GM23338 (cell line): ENCODE results near the gene MRPS27.

Source experiments
- CREB1 ChIP-seq: fragments of 250-450 bp; sonication (Bioruptor Pico); IDR thresholded peaks from 2 replicates; pipeline ENCODE4 v1.5.0; 2020; ENCODE audit warnings: low read depth, mild to moderate bottlenecking, moderate library complexity
- CTCF ChIP-seq, 2 experiments: fragments of 200-600 bp in 1 of 2; sonication (generic) in 1 of 2; conservative IDR thresholded peaks; 2 replicates each; pipeline versions ENCODE4 v1.5.1 to v1.6.1; 2016 to 2017; ENCODE audit warnings: antibody characterized with exemption in 2 of 2, low read depth in 2 of 2, mild to moderate bottlenecking in 2 of 2, moderate library complexity in 1 of 2
- EZH2 ChIP-seq: fragments of 200-600 bp; sonication (generic); IDR thresholded peaks from one replicate; pipeline ENCODE4 v1.8.0; 2017; ENCODE audit warnings: antibody characterized with exemption, mild to moderate bottlenecking, low read depth; ENCODE audit not compliant: unreplicated experiment
- JUNB ChIP-seq: IDR thresholded peaks from one replicate; pipeline ENCODE4 v1.6.1; 2016; ENCODE audit warnings: antibody characterized with exemption; ENCODE audit not compliant: unreplicated experiment
- POLR2AphosphoS5 ChIP-seq: IDR thresholded peaks from 2 replicates; pipeline ENCODE4 v1.6.1; 2016; ENCODE audit warnings: antibody characterized with exemption, low read depth
- REST ChIP-seq: IDR thresholded peaks from one replicate; pipeline ENCODE4 v1.6.1; 2018; ENCODE audit warnings: antibody characterized with exemption; ENCODE audit not compliant: unreplicated experiment

GRCh38 chr5:72202331-72202825 is 117.7 kb downstream of the MRPS27 start:
- TF ChIP-seq CTCF (conservative IDR thresholded peaks at IDR 0.05; ENCODE audit: low read depth in 2 of 2) (no peak), CREB1 (CRISPR knock-in tag) (no peak), EZH2 (no peak), REST (no peak), POLR2AphosphoS5 (no peak), JUNB (no peak)
